ENCODE data around the gene BUB1B.

DNA sequence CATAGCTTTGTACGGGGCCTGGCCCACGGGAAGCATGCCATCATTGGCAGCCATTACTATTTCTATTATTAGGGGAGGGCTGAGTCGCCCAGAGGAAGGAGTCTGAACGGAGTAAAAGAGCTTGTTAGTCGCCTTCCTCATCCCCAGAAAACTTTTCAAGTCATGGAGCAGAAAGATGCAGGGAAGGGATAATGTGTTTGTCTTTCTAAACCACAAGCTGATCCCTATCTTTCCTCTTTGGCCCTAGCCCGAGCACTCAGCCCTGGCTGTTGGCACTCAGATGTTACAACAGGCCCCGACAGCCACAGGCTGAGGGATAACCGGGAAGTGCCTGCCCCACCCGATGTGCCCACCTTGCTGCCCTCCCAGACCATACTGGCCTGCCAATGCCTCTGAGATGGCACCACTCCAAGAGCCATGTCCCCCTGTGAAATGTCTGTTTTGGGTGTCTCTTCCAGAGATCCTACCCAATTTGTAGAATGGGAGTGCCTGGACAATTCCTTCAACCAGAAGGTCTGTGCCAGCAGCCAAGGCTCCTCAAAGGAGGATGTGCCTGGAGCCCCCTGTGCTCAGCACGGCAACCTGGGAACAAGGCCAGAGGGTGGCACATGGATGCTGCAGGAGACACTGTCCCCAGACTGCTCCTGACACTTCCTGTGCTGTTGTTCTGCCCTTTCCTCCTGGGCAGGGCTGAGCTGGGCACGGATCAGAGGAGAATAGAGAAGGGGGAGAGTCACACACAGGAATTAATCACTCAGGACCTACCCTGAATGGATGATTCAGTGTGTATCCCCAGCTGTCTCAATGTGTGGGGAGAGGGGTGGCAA lies 88.8 kb downstream of the BUB1B start:
- TF ChIP-seq, protein P1, sequence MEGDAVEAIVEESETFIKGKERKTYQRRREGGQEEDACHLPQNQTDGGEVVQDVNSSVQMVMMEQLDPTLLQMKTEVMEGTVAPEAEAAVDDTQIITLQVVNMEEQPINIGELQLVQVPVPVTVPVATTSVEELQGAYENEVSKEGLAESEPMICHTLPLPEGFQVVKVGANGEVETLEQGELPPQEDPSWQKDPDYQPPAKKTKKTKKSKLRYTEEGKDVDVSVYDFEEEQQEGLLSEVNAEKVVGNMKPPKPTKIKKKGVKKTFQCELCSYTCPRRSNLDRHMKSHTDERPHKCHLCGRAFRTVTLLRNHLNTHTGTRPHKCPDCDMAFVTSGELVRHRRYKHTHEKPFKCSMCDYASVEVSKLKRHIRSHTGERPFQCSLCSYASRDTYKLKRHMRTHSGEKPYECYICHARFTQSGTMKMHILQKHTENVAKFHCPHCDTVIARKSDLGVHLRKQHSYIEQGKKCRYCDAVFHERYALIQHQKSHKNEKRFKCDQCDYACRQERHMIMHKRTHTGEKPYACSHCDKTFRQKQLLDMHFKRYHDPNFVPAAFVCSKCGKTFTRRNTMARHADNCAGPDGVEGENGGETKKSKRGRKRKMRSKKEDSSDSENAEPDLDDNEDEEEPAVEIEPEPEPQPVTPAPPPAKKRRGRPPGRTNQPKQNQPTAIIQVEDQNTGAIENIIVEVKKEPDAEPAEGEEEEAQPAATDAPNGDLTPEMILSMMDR (IDR thresholded peaks at IDR 0.05) = no peak
- TF ChIP-seq SIN3A (IDR thresholded peaks at IDR 0.05; ENCODE audit: borderline replicate concordance, insufficient read depth, low read depth, low read length) = no peak

Data from Panc1 (cell line).